Measurements from ENCODE around the gene ASPA.

GRCh38 chr17:3524024-3524423 lies 48.2 kb downstream of the ASPA start:
- TF ChIP-seq CTCF (conservative IDR thresholded peaks at IDR 0.05; ENCODE audit: low read depth, low read length): no peak
- no peak for TF ChIP-seq EZH2 (IDR thresholded peaks at IDR 0.05; ENCODE audit: borderline replicate concordance, low read depth, low read length, poor library complexity, severe bottlenecking)

Measured in A673 (cell line).